Measurements from ENCODE around the gene LUM.
"Not testable (repeated sequence)": the region's sequence is repeated elsewhere in the genome, so short reads cannot be mapped to it uniquely, and the experiment has no call there.

The LUM gene

DNA sequence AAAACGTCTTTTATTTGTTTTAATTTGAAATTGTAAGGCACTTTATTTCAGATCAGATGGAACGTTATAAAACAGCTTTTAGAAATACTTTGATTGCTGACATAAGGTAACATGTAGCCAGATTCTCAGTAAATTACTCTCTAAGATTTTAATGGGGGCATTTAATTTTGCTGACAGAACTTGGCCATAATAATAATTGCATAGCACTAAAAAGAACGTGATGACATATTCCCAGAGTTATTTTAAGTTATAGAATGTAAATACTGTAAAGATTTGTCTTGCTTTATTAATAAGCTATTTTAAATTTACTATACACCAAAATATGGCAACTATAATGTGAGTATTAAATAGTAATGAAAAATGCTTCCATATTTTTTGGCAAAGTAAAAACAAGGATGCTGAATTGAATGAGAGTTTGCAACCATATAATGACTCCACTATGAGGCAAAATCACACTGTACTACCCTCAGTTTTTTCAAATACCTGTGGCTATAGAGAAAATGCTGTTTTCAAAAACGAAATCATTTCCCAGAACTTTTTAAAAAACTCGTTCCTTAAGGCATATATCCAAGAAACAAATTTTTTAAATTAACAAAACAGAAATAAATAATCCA, 876 bp downstream of the LUM start:
- no peak for DNase-seq (ENCODE audit: low read depth in 1 of 2, low spot score in 1 of 2)

DNA sequence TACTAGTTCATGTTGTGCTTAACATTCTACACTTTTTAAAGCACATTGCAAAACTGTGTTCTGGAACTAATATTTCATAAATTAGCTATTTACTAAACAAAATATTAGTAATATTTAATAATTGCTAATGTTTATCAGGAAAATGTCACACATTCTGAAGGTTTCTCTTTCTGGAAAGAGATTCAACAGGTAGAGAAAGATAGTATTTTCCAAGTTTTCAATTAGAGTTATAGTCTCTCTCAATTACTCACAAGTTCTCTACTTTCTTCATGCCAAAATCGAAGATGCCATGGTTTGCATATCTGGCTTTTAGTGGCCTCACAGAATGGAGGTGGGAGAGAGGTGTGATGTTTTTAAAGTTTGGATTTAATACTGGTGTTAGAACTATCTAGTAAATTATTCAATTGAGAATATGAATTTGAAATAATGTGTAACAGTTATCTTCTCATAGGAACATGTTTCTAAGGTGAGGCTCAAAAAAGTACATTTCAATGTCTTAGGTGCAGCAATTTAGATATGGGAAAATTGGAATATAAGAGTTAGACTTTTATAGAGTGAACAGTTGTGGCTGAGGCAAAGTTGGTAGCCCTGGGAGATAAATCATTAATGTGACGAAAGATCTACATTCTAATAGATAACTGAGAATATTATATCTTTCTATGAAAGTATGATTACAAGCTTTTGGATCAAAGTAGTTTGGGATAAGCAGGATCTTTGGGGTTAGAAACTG, 1.5 kb downstream of the LUM start:
- no peak for DNase-seq (ENCODE audit: low read depth in 1 of 2, low spot score in 1 of 2)

DNA sequence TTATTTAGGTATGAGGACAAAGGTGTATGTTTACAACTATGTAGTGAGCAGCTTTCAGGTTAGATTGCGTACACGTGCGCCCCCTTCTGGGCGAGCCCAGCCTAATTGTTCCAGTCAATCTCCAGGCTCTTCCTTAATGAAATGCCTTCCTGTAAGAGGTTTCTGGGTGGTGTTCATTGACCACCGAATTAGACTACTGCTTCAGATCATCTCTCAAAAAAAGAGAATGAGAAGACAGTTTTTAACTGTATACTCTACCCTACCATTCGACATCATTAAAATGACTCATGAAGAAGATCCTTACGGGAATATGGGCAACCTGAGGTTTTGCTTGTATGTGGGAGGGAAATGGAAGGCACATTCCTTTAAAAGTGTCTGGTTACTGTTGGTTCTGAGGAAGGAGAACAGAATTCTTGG, 2.1 kb downstream of the LUM start:
- DNase-seq (ENCODE audit: low read depth in 1 of 2, low spot score in 1 of 2), result peak in 1 of 2 donors; percentile 4

DNA sequence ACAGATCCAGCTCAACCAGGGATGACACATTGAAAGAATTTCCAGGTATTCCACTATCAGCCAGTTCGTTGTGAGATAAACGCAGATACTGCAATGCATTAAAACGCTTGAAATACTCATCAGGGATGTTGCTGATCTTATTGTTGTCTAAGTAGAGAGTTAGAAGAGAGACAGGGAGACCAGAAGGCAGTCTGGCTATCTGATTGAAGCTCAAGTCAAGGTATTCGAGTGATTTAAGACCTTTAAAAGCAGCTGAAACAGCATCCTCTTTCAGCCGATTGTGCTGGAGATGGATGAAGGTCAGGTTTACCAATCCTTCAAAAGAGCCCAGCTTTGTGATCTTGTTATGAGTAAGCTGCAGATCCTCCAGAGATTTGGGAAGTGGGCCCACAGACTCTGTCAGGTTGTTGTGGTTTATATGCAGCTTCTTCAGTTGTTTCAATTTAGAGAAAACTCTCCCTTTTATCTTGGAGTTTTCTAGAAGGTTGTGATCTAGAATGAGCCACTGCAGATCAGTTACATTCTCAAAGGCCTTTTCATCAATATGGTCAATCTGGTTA, 3.0 kb downstream of the LUM start:
- no peak for DNase-seq (ENCODE audit: low read depth in 1 of 2, low spot score in 1 of 2)

DNA sequence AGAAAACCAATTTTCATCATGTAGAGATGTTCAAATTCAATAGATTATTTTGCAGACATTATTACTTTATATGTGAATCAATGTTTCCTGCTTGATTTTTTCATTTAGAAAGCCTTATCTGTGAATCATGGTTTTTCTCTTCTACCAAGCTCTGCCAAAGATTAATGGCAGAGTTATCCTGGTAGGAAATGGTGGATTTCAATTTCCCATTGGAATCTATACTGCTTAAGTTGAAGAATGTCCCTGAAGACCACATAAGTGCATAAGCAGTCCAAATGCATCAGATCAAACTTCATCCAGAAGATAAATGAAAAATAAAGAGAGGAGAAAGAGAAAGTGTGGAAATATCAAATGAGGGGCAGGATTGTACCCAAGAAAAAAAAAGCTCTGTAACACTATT, 5.0 kb downstream of the LUM start:
- no peak for DNase-seq (ENCODE audit: low read depth in 1 of 2, low spot score in 1 of 2)

DNA sequence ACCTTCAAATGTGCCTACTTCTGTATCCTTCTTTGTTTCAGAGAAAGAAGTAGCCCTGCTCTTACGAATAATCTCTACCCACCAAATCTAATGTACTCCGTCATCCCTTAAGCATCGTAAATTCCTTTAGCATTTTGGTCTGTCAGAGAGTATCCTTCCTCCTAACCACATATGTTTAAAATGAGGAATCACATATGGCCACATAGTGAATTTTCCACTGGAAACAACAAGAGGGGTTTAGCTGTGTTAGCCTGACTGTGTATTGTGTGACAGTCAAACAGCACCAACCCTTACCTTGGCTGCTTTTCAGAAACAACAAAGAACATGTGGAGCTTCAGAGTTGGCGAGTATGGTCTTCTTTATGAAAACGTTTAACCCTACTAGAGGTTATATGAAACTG, 5.5 kb downstream of the LUM start:
- DNase-seq (ENCODE audit: low read depth in 1 of 2, low spot score in 1 of 2), result no peak

DNA sequence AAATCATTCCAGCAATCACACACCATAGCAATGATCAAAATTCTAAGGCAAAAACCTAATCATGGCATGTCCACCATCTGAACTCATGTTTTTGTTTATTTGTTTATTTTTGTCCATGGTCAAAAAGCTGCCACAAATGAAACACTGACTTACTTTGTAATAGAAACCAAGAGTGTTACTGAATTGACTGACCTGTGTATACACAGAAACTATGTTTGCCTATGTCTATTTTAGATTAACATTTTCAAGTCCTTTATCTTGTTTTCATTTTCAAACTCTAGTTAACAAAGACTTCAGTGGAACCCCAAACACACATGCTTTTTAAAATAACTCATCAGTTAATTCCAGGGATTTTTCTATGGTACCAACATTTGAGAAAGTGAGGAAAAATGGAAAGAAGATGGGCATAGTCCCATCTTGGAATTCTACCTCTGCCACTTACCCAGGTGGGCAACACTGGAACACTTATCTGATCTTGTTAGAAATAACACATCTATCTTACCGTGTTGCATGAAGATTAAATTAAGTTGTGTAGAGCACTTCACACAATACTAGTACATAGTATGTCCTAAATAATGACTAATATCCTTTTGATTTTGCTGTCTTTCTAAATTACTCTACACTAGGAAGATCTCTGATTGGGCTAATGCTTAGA, 6.4 kb downstream of the LUM start:
- DNase-seq (ENCODE audit: low read depth in 1 of 2, low spot score in 1 of 2), result no peak

DNA sequence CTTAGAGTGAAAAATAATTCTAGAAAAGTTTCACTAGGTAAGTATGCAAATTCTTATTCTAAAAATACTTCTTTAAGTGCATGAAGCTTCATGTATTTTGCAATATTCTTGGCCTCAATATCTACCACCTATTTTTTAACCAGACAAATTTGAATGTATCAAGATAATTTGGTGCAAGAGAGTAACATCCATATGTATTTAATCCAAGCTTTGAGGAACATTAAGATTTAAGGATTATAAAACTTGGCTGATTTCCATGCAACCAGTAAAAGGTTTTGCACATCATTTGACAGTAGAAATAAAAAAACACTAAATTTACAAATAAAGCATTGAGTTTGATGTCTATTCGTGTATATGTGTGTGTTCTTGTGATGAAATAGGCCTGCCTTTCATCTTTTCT, 7.7 kb downstream of the LUM start:
- DNase-seq (ENCODE audit: low read depth in 1 of 2, low spot score in 1 of 2), result no peak

DNA sequence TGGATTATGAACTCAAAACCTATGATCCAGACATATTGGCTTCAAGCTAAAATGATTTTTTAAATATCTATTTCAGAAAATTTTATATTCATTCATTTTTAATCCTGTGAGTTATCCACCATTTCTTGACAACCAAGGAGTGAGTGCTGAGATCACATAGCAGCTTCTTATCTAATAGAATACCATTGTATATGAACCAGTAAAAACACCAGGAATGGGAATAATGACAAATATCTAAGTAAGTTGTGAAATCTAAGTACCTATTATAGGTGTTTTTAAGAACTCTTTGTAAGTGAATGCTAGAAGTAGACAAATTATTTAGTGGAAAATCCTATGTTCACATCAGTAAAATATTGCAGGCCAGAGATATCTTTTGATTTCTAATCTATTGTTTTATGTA, 8.2 kb downstream of the LUM start:
- no peak for DNase-seq (ENCODE audit: low read depth in 1 of 2, low spot score in 1 of 2)

DNA sequence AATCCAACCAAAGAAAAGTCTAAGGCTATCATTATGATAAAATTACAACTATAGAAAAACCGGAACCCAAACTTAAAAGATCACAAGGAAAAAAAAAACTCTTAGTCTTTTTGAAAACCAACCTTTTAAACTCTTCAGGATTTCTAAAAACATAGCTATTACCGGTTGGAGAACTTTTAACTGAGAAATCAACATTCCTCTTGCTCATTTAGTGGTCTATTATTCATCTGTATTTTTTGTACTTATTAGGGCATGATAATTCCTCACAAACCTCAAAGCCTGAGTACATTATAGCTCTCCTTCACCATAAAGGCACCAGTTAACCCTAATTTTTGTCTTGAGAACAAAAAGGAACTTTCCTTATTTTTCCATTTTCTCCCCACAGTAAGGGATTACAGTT, 10.4 kb downstream of the LUM start:
- no peak for DNase-seq (ENCODE audit: low read depth in 1 of 2, low spot score in 1 of 2)

DNA sequence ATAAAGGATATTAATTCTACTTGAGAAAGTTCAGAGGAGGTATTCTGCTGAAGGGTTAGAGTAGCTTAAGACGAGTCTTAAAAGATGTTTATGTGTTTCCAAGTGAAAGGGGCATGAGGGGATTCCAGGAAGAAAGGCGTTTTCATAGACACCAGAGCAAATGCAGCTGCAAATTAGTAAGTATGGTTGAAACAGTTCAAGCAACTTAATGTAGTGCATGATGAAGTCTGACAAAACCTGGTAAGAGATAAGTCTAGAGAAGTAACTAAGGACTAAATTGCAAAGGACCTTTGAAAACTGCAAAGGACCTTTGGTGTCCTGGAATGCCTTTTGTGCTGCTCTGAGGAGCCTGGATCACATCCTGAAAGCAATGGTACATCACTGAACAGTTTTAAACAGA, 11.5 kb downstream of the LUM start:
- DNase-seq (ENCODE audit: low read depth in 1 of 2, low spot score in 1 of 2), result no peak

DNA sequence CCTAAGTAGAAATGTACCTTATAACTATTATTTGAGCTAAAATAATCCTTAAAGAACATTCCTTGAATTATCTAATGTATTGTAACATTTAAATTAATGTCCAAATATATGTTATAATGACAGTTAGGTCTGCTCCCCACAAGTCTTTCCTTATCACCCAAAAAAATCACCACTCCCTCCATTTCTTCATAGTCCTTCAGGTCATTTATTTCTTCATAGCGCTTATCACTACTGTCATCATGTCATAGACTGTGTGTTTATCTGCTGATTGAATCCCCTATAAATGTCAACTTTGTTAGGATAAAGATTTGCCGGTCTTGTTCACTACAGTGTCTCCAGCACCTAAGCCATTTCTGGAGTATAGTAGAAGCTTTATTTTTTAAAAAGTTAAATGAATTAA, 12.0 kb downstream of the LUM start:
- DNase-seq (ENCODE audit: low read depth in 1 of 2, low spot score in 1 of 2), result no peak

DNA sequence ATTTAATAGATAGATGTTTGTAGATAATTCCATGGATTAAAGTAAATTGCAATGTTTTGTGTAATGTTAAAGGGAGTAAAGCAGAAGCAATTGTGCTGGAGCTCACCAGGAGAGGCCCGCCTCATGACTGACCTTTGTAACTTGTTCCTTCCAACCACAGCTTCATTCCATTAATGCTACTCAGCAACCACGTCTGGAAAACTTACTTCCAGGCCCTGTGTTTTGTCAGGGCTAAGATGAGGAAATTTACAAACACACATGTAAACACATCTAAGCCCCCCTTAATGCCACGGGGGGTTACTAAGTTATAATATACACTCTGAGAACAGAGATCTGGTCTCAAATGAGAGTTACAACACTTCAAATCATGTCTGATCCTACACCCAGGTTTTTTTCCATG, 12.4 kb downstream of the LUM start:
- DNase-seq (ENCODE audit: low read depth in 1 of 2, low spot score in 1 of 2), result no peak

DNA sequence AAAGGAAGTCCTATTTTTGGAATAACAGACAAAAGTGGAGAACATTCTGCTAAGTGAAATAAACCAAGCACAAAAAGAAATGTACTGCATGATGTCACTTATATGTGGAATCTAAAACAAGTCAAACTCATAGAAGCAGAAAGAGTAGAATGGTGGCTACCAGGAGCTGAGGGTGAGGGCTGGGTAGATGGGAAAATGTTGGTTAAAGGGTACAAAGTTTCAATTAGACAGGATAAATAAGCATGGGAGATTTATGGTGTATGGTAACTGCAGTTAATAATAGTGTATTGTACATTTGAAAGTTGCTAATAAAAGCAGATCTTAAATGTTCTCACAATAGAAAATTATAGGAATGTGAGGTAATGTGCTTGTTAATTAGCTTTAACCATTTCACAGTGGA, 12.8 kb downstream of the LUM start:
- DNase-seq (ENCODE audit: low read depth in 1 of 2, low spot score in 1 of 2), result no peak

DNA sequence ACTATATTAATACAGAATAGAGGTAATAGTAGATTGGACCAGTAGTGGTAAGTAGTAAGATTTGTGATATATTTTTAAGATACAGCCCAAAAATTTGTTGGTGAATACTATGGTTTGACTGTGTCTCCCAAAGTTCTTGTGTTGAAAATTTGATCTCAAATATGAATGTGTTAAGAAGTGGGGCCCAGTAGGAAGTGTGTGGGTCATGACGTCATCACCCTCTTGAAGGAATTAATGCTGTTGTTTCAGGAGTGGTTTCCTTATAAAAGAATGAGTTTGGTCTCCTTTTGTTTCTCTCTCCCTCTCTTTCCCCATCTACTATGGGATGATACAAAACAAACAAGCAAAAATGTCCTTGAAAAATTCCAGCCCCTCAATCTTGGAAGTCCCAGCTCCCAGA, 16.3 kb downstream of the LUM start:
- no peak for DNase-seq (ENCODE audit: low read depth in 1 of 2, low spot score in 1 of 2)

DNA sequence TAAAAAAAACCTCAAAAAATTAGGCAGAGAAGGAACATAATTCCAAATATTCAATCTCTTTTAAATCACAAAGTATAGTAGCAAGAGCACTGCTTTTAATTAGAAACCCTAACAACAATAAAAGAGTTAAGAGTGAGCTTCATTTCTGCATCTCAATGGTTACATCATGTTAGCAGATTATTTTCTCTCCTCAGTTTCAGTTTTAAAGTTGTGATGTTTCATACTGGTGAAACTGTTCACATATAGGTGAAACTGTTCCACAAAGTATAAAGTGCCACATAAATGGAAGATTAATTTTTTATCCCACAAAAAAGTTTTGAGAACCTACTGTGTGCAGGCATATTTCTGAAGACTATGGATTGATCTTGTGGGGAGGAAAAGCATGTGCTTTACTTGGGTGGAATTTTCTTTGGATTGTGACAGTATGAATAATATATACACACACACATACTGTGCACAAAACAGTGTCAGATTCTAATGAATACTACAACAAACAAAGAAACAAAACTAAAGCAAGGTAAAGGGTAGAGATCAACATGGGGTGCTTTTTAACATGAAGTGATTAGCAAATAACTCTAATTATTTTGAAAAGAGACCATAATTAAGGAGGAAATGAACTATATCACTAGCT, 17.1 kb downstream of the LUM start:
- DNase-seq (ENCODE audit: low read depth in 1 of 2, low spot score in 1 of 2), result no peak

DNA sequence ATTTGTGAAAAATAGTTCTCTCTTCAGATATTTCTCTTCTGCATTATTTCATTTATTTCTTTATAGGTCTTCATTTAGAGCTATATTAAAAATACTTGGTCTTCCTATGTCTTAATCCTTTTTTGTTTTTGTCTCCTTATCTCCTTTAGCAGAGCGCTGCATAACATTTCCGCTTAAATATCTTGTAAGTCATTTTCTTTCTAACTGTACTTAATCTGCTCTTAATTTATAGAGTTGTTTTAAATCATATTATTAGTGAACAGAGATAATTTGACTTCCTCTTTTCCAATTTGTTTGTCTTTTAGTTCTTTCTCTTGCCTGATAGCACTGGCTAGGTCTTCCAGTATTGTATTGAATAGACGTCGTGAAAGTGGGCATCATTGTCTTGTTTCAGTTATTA, 18.0 kb downstream of the LUM start:
- no peak for DNase-seq (ENCODE audit: low read depth in 1 of 2, low spot score in 1 of 2)

DNA sequence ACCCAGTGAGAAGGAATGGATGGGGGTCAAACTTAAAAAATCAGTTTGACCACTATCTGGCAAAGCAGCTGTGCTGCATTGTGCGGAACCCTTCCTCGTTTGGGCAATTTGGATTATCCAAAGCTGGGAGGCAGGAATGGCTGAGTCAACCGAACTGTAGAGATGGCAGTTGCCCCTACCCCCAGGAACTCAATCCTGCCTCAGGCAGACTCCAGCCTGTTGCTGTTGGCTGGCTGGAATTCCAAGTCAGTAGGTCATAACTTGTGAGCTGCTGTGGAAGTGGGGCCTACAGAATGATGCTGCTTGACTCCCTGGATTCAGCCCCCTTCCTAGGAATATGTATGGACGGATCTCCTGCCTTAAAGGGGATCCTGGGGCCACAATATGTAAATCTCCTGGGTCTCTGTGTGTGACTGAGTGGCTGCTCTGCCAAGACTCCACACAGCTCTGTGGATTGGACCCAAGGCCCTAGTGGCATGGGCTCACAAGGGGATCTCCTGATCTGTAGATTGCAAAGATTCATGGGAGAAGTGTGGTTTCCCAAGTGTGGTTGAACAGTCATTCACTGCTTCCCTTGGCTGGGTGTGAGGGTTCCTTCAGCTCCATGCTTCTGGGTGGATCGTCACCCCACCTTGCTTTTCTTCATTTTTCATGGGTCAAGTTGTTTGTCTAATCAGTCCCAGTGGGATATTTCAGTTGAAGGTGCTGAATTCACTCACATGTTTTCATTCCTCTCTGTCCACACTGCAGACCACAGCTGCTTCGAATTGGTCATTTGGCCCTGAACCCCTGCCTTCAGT, 19.2 kb downstream of the LUM start:
- no peak for DNase-seq (ENCODE audit: low read depth in 1 of 2, low spot score in 1 of 2)

DNA sequence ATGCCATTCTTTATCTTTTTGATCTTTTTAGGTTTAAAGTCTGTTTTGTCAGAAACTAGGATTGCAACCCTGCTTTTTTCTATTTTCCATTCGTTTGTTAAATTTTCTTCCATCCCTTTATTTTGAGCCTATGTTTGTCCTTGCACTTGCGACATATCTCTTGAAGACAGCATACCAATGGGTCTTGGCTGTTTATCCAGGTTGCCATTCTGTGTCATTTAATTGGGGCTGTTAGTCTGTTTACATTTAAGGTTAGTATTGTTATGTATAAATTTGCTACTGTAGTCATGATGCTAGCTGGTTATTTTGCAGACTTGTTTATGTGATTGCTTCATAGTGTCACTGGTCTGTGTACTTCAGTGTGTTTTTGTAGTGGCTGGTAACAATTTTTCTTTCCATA, 21.3 kb downstream of the LUM start:
- not testable (repeated sequence) for DNase-seq (ENCODE audit: low read depth in 1 of 2, low spot score in 1 of 2)

DNA sequence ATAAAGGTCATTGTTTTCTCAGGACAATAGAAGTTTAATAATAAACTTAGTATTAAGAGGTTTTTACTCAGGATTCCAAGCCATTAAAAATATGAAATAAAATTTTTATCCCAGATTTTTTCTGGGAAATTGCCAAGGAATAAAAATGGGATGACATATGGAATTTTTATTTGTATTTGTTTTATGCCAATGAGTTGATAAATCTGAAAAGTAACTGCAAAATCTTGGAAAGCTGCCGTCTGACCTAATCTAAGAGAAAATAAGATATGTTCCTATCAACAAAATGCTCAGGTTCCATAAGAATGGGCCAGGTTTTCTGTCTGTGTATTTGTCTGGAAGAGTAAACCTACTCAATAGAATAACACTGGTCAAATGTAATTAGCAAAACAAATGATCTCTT, 31.3 kb downstream of the LUM start:
- no peak for DNase-seq (ENCODE audit: low read depth in 1 of 2, low spot score in 1 of 2)

DNA sequence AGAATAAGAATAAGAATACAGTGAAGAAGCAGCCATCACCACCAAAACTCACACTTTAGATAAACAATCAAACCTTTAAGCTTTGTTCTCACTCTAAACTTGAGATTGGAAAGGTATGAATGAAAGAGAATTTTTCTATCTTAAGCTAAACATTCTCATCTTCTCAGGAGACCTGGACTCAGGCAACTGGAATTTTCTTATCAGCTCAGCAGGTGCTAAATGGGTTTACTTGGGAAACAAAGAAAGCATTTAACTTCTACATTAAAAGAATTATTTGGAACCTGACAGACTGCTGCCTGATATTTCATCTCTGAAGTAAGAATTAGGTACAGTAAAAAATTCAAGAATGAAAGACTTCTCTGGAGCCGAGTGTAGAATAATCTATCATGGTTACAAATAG, 32.8 kb downstream of the LUM start:
- DNase-seq (ENCODE audit: low read depth in 1 of 2, low spot score in 1 of 2), result no peak
